Prostate gland (tissue), 2 donors: ENCODE data around the gene VAMP1. TPM values are rescaled to one million over a fixed set of nuclear protein-coding genes. Genes with fewer than 3 reads are reported as not detected.

ENCODE experiments used
- DNase-seq: peaks from one replicate; pipeline ENCODE4 v3.0.0-alpha.2; 2019; ENCODE audit warnings: low spot score
- H3K27ac ChIP-seq, 2 donors: fragments of 200-600 bp; sonication (generic); 2 replicates each; pipeline ENCODE4 v1.5.1; 2017 to 2019
- H3K27me3 ChIP-seq: fragments of 200-600 bp; sonication (generic); replicated peaks from 2 replicates; pipeline ENCODE4 v1.5.1; 2019; ENCODE audit not compliant: insufficient read depth
- H3K36me3 ChIP-seq, 2 donors: fragments of 200-600 bp; sonication (generic); 1 replicate in 1 of 2; 2 replicates in 1 of 2; pipeline versions ENCODE4 v1.5.1 to v1.8.1; 2017 to 2019
- H3K4me1 ChIP-seq: fragments of 200-600 bp; sonication (generic); replicated peaks from 2 replicates; pipeline ENCODE4 v1.5.1; 2019
- H3K4me3 ChIP-seq, 2 donors: fragments of 200-600 bp; sonication (generic); 2 replicates each; pipeline ENCODE4 v1.5.1; 2017 to 2019
- H3K9me3 ChIP-seq: fragments of 200-600 bp; sonication (generic); 2 replicates; pipeline ENCODE4 v1.5.1; 2017
- POLR2A ChIP-seq: fragments of 450-650 bp; IDR thresholded peaks from one replicate; pipeline ENCODE4 v1.6.1; 2016; ENCODE audit warnings: antibody characterized with exemption, mild to moderate bottlenecking
- POLR2AphosphoS5 ChIP-seq: sonication (generic); formaldehyde crosslinking; IDR thresholded peaks from one replicate; pipeline ENCODE4 v1.6.1; 2017; ENCODE audit warnings: antibody characterized with exemption
- WGBS: methylation state at CpG from one replicate; pipeline ENCODE4 v1.1.5; 2018; 5-methylcytosine and 5-hydroxymethylcytosine counted together
- intact Hi-C: fragments of 100-400 bp; cut with DNase I; formaldehyde crosslinking; loops from one replicate; pipeline ENCODE4 v1.14.2; 2022
- total RNA-seq, 2 donors: library from RNA; depleted of rRNA; stranded (reverse); fragments of >200 nt; gene quantifications; one replicate each; pipeline ENCODE4 v1.1.0, GENCODE V29; 2016
- TF ChIP-seq, protein P1 (sequence below), 4 experiments: fragments of 200-600 bp in 2 of 4; fragments of 450-650 bp in 2 of 4; sonication (generic) in 2 of 4; IDR thresholded peaks; 1 replicate in 3 of 4; 2 replicates in 1 of 4; pipeline ENCODE4 v1.5.1; 2016 to 2019; ENCODE audit warnings: antibody characterized with exemption in 4 of 4, mild to moderate bottlenecking in 2 of 4, moderate library complexity in 2 of 4

VAMP1 gene
- total RNA-seq, 2 donors from 2014 or later, result 6.3 to 8.5 TPM

- H3K4me3 ChIP-seq, result no peak overlapping the region
- intact Hi-C loops, result no loop called here
- TF ChIP-seq POLR2AphosphoS5, result no peak
- TF ChIP-seq, protein P1, sequence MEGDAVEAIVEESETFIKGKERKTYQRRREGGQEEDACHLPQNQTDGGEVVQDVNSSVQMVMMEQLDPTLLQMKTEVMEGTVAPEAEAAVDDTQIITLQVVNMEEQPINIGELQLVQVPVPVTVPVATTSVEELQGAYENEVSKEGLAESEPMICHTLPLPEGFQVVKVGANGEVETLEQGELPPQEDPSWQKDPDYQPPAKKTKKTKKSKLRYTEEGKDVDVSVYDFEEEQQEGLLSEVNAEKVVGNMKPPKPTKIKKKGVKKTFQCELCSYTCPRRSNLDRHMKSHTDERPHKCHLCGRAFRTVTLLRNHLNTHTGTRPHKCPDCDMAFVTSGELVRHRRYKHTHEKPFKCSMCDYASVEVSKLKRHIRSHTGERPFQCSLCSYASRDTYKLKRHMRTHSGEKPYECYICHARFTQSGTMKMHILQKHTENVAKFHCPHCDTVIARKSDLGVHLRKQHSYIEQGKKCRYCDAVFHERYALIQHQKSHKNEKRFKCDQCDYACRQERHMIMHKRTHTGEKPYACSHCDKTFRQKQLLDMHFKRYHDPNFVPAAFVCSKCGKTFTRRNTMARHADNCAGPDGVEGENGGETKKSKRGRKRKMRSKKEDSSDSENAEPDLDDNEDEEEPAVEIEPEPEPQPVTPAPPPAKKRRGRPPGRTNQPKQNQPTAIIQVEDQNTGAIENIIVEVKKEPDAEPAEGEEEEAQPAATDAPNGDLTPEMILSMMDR (IDR thresholded peaks at IDR 0.05), result no peak
- TF ChIP-seq POLR2A, result no peak
These were observed 34.3 kb downstream of the VAMP1 start for GRCh38 chr12:6435961-6436715.

DNA sequence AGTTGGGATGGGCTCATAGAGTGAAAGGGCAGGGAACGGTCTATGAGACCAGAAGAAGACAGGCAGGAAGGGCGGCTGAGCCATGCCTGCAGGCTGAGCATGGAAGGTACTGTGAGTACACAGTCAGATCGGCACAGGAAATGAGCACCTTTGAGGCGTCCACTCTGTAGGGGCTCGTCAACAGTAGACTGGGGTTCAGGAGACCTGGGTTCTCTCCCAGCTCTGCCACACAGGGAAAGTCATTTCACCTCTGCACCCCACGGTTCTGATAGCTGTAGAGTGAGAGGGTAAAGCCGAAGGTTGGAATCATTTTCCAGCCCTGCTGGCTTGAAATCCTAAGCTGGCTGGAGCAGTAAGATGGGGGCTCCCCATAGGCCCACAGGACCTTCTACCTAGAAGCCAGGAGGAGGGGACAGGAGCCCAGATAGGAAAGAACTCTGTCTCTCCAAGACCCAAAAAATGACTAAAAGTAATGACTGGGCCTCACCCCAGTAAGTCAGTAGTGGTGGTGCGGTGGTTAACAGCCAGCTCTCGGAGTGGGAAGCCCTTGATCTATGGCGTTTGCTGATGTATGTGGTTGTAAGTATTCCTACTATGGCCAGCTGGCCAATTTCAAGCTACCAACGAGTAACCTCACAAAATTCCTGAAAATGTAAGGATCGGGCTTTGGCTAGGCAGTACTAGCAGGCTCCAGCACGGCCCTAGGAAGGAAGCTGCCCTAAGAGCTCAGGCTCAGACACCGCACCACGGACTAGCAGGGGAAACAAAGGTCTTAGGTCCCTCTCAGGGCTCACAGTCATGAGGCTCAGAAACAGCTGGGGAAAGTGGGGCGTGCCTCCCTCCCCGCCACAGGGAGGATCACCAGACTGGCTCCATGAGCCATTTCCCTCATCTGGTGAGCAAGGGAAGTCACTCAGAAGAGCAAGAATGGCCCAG lies 36.0 kb downstream of the VAMP1 start:
- Histone ChIP-seq H3K27ac (no peak overlapping the region), H3K4me1 (no peaks in the 10 kb centered on the region), H3K27me3 (no peaks in the 10 kb centered on the region), H3K4me3 (no peak overlapping the region), H3K36me3 (no peaks in the 10 kb centered on the region), H3K9me3 (no peaks in the 10 kb centered on the region)
- 80% methylated on average over 17 of the region's 17 CpGs for whole genome bisulfite sequencing
- DNase-seq, result no peak
- intact Hi-C loops, result no loop called here
- TF ChIP-seq, protein P1 (IDR thresholded peaks at IDR 0.05), result no peak
- TF ChIP-seq POLR2A (no peak), POLR2AphosphoS5 (no peak)

More at GRCh38 chr12:6435961-6436715, 34.3 kb downstream of the VAMP1 start:
- Histone ChIP-seq H3K36me3 (no peaks in the 10 kb centered on the region), H3K27ac (no peak overlapping the region), H3K27me3 (no peaks in the 10 kb centered on the region), H3K9me3 (no peaks in the 10 kb centered on the region), H3K4me1 (no peaks in the 10 kb centered on the region)
- WGBS, result 84% methylated on average over 13 of the region's 13 CpGs
- no peak for DNase-seq

DNA sequence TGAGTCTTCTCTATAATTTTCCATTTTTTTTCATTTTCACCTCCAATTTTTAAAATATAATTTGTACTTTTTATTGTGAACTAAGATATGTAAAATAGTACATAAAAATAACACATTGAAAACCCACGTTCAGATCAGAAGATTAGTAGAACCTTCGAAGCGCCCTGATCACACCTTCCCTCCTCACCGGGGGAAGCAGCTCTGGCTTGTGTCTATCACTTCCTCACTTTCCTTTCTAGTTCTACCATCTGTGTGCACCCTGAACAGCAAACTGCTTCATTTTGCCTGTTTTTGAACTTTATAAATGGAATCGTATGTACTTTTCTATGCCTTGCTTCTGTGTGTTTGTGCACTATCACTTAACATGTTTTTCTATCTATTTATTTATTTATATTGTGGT lies 37.5 kb downstream of the VAMP1 start:
- H3K4me3 ChIP-seq, result no peak overlapping the region
- H3K4me1 ChIP-seq, result no peaks in the 10 kb centered on the region
- 90% methylated on average over 5 of the region's 5 CpGs for WGBS
- H3K27me3 ChIP-seq, result no peaks in the 10 kb centered on the region
- no peaks in the 10 kb centered on the region for H3K36me3 ChIP-seq
- H3K9me3 ChIP-seq, result no peaks in the 10 kb centered on the region
- intact Hi-C loops, result no loop called here
- TF ChIP-seq POLR2A (no peak), POLR2AphosphoS5 (no peak)
- TF ChIP-seq, protein P1 (IDR thresholded peaks at IDR 0.05), result no peak
- DNase-seq, result no peak
- no peak overlapping the region for H3K27ac ChIP-seq

GRCh38 chr12:6430124-6430989 lies 40.1 kb downstream of the VAMP1 start:
- Histone ChIP-seq H3K9me3 (no peaks in the 10 kb centered on the region), H3K4me3 (peak overlapping the region in 1 of 2 donors; percentile 18), H3K36me3 (no peaks in the 10 kb centered on the region), H3K4me1 (no peaks in the 10 kb centered on the region), H3K27ac (peak overlapping the region; percentile 15 to 53), H3K27me3 (no peaks in the 10 kb centered on the region)
- WGBS, result 20% methylated on average over 19 of the region's 19 CpGs
- intact Hi-C loops, result no loop called here
- TF ChIP-seq POLR2AphosphoS5 (no peak), POLR2A (peak; percentile 16)
- TF ChIP-seq, protein P1 (IDR thresholded peaks at IDR 0.05), result peak in 1 of 4 experiments; percentile 17
- peak; percentile 73 for DNase-seq
